ENCODE data around the gene CCDC102A. TPM values are rescaled to one million over a fixed set of nuclear protein-coding genes. Genes with fewer than 3 reads are reported as not detected.

Gene CCDC102A
- total RNA-seq, 1 donor from 2014 or later: 12.8 TPM

DNA sequence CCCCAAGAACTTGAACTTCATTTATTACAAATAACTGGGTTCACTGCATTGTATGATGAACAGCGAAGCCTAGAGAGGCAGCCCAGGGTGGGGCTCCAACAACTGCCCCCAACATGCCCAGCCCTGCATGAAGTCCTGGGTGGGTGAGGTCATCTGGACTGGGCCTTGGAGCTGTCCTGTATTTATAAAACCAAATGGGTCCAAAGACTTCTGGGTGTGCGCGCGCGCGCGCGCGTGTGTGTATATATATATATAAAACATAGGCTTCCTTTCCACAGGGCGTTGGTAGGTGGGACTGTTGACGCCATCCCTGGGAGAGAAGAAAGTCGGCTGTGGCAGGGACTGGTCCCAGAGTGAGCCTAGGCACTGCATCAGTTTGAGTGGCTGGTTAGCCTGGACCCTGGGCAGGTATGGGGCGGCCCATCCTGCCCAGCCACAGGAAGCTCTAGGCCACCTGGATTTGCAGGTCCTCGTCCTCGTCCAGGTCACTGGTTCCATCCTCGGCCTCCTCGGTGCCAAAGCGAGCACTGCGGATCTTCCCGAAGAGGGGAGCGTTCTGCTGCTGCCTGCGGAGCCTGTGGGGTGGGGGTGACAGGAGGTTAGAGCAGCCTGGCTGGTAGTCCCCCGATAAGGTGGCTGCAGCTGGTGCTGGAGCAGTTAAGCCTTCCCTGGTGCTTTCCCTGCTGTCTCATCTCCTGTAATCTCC, 23.9 kb downstream of the CCDC102A start:
- peak; percentile 35 for DNase-seq
- H3K27me3 ChIP-seq (ENCODE audit: low read depth): no peaks in the 10 kb centered on the region
- H3K36me3 ChIP-seq: no peaks in the 10 kb centered on the region
- no peak overlapping the region for H3K27ac ChIP-seq
- ATAC-seq: no peak
- TF ChIP-seq, protein P1, sequence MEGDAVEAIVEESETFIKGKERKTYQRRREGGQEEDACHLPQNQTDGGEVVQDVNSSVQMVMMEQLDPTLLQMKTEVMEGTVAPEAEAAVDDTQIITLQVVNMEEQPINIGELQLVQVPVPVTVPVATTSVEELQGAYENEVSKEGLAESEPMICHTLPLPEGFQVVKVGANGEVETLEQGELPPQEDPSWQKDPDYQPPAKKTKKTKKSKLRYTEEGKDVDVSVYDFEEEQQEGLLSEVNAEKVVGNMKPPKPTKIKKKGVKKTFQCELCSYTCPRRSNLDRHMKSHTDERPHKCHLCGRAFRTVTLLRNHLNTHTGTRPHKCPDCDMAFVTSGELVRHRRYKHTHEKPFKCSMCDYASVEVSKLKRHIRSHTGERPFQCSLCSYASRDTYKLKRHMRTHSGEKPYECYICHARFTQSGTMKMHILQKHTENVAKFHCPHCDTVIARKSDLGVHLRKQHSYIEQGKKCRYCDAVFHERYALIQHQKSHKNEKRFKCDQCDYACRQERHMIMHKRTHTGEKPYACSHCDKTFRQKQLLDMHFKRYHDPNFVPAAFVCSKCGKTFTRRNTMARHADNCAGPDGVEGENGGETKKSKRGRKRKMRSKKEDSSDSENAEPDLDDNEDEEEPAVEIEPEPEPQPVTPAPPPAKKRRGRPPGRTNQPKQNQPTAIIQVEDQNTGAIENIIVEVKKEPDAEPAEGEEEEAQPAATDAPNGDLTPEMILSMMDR (IDR thresholded peaks at IDR 0.05): no peak
- intact Hi-C loops (cut with DNase I): no loop called here
- H3K4me1 ChIP-seq: peaks cover 28% of the 10 kb centered on the region
- no peak overlapping the region for H3K4me3 ChIP-seq
- H3K9me3 ChIP-seq: no peaks in the 10 kb centered on the region

DNA sequence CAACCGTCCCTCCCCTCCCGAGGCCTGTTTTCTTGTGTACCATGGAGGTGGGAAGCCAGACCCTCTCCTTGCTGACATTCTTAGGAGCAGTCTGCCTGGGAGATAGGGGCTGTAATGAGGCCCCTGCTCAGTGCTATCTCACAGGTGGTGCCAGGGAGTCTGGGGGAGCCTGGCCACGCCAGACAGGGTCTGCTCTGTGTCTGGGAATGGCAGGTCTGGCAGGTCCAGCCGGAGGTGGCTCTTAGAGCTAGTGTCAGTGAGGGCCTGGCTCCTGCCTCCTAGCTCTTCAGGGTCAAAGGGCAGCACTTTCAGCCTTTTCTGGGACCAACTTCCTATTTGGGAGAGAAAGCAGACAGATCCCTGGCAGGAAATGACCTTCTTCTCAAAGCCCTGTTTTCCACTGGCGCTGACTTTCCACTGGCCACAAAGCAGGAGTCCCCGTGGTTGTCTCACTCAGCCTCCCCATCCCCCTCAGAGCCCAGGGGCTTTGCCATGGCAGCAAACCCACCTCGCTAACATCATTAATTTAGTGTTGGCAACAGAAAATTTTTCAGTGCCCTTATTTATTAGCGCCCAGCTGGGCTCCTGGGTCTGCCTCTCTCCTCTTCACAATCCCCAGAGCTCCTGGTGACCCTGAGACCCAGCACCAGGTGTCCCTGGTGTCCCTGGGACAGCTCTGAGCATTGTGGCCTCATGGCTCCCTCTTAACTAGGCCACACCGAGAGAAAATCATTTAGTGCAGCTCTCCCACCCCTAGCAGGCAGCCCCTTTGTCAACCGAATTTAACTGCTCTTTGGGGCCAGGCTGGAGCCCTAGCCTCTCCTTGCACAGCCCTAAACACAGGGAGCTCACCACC, 26.1 kb downstream of the CCDC102A start:
- Histone ChIP-seq H3K4me1 (peaks cover 25% of the 10 kb centered on the region), H3K27ac (no peak overlapping the region), H3K27me3 (ENCODE audit: low read depth) (no peaks in the 10 kb centered on the region), H3K36me3 (no peaks in the 10 kb centered on the region), H3K9me3 (no peaks in the 10 kb centered on the region), H3K4me3 (no peak overlapping the region)
- ATAC-seq (no peak), DNase-seq (peak; percentile 29)
- intact Hi-C loops (cut with DNase I): no loop called here
- TF ChIP-seq, protein P1 (IDR thresholded peaks at IDR 0.05): no peak

DNA sequence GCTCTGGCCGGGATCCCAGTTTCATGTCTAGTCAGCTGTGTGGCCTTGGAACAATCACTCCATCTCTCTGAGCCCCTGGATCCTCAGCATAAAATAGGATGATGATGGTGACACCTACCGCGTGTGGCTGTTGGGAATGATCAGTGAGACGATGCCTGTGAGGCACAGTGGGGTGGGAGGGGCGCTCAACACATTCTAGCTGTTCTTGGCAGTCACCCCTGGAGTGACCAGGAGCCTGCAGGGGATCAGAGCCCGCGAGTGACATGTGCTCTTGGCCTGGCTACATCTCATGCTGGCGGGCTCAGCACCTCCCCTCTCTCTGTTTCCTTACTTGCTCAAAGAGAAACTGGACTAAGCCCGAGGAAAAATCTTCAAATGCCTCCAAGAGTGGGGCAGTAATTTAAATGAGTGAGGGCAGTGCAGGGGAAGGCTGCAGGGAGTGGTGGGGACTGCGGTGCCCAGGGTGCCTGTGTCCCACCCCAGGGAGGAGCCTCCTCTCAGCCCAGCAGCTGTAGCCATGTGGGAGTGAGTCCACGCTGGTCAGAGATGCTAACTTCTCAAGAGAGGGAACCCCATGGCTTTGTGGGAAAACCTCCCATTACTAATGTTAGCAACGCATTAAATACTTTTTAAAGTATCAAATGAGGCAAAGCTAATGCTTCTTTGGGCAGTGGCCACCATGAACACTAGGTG, 27.0 kb downstream of the CCDC102A start:
- intact Hi-C loops (cut with DNase I): no loop called here
- peaks cover 16% of the 10 kb centered on the region for H3K4me1 ChIP-seq
- DNase-seq (peak; percentile 35), ATAC-seq (no peak)
- H3K27me3 ChIP-seq (ENCODE audit: low read depth): no peaks in the 10 kb centered on the region
- H3K36me3 ChIP-seq: no peaks in the 10 kb centered on the region
- no peak overlapping the region for H3K4me3 ChIP-seq
- no peaks in the 10 kb centered on the region for H3K9me3 ChIP-seq
- TF ChIP-seq, protein P1 (IDR thresholded peaks at IDR 0.05): no peak
- H3K27ac ChIP-seq: no peak overlapping the region

DNA sequence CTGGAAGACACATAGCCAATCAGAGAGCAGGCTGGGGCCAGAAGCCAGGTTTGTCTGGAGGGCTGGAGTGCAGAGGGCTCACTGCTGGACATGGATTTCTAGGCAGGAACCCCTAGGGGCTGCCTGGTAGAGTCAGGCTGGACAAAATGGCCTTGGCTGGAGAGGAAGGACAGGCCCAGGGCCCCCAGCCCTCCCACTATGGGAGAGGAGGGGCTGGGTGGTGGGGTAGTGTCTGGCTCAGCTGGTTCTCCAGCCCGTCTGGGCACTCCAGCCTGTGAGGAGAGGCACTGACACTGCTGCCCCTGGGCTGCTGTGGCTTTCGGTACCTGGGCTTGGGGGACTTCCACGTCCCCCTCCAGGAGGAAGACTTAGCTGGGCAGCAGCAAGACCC, 28.3 kb downstream of the CCDC102A start:
- Histone ChIP-seq H3K27ac (no peak overlapping the region), H3K4me3 (no peak overlapping the region), H3K4me1 (peaks cover 15% of the 10 kb centered on the region), H3K9me3 (no peaks in the 10 kb centered on the region), H3K27me3 (ENCODE audit: low read depth) (no peaks in the 10 kb centered on the region), H3K36me3 (no peaks in the 10 kb centered on the region)
- TF ChIP-seq, protein P1 (IDR thresholded peaks at IDR 0.05): no peak
- intact Hi-C loops (cut with DNase I): no loop called here
- ATAC-seq: no peak
- no peak for DNase-seq

DNA sequence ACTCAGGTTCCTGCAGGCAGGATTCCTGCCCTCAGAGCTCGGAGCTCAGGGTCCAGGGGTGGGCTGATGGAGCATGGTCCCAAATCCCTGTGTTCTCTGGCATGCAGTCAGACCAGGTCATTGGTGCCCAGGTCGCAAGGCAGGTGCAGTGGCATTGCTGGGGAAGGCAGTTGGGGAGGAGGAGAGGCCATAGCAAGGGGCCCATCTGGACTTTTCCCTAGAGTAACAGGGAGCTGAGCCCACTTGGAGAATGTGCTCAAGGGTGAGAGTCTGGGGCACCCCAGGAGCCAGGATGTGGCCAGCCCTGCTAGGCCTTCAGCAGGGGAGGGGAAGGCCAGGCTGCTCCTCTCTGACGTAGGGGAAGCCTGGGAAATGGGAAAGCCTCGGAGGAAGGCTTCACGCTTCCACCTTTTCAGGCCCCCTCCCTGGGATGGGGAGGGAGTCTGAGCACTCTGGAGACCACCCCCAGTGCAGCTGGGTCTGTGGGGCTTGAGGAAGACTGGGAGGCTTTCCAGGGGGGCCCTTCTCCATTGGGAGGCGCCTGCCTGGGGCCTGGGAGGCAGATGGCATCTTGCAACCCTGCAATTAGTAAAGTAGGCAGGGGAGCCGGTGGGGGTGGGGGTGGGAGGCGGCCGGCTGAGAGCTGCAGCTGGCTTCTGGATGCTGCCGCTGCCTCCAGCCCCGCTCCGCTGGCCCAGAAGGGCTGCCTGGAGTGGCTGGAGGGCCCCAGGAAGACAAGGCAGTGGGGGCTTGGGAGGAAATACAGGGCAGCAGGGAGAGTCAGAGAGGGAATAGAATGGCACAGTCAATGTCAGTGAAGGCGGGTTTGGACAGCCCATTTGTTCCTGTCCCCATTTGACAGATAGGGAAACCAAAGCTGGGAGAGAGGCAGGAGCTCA, 29.0 kb downstream of the CCDC102A start:
- DNase-seq (peak; percentile 24), ATAC-seq (no peak)
- intact Hi-C loops (cut with DNase I): no loop called here
- Histone ChIP-seq H3K4me1 (peaks cover 20% of the 10 kb centered on the region), H3K27me3 (ENCODE audit: low read depth) (no peaks in the 10 kb centered on the region), H3K4me3 (no peak overlapping the region), H3K9me3 (no peaks in the 10 kb centered on the region), H3K27ac (no peak overlapping the region), H3K36me3 (no peaks in the 10 kb centered on the region)
- TF ChIP-seq, protein P1 (IDR thresholded peaks at IDR 0.05): no peak

All from lower lobe of right lung (tissue), 2 donors.